Measurements from ENCODE around the gene CALN1.

Gene CALN1

DNA sequence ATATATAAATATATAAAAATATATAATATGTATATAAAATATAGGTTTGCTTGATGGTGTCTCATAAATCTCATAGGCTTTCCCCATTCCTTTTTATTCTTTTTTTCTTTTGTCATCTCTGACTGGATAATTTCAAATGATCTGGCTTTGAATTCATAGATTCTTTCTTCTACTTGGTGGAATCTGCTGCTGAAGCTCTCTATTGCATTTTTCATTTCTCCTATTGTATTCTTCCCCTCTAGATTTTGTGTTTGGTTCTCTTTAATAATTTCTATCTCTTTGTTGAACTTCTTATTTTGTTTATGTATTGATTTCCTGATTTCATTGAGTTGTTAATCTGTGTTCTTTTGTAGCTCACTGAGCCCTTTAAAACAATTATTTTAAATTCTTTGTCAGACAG lies 650.8 kb downstream of the CALN1 start:
- H3K4me3 ChIP-seq (ENCODE audit: control insufficient read depth, low read depth, low read length): no peak overlapping the region
- DNase-seq (ENCODE audit: low read depth): no peak
- TF ChIP-seq, protein P1, sequence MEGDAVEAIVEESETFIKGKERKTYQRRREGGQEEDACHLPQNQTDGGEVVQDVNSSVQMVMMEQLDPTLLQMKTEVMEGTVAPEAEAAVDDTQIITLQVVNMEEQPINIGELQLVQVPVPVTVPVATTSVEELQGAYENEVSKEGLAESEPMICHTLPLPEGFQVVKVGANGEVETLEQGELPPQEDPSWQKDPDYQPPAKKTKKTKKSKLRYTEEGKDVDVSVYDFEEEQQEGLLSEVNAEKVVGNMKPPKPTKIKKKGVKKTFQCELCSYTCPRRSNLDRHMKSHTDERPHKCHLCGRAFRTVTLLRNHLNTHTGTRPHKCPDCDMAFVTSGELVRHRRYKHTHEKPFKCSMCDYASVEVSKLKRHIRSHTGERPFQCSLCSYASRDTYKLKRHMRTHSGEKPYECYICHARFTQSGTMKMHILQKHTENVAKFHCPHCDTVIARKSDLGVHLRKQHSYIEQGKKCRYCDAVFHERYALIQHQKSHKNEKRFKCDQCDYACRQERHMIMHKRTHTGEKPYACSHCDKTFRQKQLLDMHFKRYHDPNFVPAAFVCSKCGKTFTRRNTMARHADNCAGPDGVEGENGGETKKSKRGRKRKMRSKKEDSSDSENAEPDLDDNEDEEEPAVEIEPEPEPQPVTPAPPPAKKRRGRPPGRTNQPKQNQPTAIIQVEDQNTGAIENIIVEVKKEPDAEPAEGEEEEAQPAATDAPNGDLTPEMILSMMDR (conservative IDR thresholded peaks at IDR 0.05; ENCODE audit: control insufficient read depth, insufficient read depth, low read depth, low read length): no peak

DNA sequence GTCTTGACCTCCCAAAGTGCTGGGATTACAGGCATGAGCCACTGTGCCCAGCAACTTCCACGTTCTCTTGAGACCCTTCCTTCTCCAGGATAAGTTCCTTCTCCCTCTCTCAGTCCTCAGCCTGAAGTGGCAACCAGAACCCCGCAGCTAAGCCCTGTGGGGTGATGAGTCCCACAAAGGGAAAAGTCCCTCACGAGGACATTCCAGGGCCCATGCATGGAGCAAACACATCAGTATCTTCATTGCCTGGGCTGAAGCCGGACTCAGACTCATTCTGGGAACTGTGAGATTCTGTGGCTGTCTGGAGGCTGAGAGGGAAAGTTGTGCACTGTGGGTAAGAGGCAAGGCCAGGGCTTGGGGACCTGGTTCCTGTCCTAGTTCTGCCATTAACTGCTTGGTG lies 657.3 kb downstream of the CALN1 start:
- H3K4me3 ChIP-seq (ENCODE audit: control insufficient read depth, low read depth, low read length): no peak overlapping the region
- DNase-seq (ENCODE audit: low read depth): no peak
- TF ChIP-seq, protein P1 (conservative IDR thresholded peaks at IDR 0.05; ENCODE audit: control insufficient read depth, insufficient read depth, low read depth, low read length): no peak

DNA sequence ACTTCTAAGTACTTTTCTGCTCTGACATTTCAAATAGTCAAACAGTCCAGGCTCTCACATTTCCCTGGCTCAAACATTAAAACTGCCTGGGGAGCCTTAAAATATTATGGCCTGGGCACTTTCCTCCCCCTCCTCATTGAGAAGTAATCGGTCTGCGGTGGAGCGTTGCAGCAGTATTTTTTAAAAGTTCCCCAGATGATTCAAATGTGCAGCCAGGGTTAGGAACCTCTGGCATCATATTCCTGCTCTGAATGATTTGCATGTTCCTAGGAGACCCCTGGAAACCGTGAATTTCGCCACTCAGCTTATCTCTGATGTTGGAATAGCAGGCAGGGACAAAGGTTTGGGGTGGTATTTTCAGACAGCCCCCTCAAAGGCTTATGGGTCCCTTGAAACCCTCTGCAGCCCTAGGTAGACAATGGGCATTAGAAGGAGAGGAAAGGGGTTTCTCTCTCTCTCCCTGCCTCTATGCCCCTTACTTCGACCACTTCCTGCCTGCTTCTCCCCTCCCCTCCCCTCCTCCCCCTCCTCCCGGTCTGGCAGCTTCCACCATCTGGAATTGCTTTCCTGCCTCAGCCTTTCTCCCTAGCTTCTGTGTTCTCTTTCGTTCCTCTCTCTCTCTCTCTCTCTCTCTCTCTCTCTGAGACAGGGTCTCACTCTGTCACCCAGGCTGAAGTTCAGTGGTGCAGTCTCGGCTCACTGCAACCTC lies 658.0 kb downstream of the CALN1 start:
- no peak overlapping the region for H3K4me3 ChIP-seq (ENCODE audit: control insufficient read depth, low read depth, low read length)
- DNase-seq (ENCODE audit: low read depth): no peak
- TF ChIP-seq, protein P1 (conservative IDR thresholded peaks at IDR 0.05; ENCODE audit: control insufficient read depth, insufficient read depth, low read depth, low read length): no peak

DNA sequence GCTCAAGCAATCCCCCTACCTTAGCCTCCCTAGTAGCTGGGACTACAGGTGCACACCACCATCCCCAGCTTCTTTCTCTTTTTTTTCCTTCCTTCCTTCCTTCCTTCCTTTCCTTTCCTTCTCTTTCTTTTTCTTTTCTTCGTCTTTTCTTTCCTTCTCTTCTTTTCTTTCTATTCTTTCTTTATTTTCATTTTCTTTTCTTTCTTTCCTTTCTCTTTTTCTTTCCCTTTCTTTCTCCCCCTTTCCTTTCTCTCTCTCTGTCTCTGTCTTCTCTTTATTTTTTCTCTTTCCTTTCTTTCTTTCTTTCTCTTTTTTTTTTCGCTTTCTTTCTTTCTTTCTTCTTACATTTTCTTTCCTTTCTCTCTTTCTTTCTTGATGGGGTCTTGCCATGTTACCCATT lies 658.9 kb downstream of the CALN1 start:
- no peak for DNase-seq (ENCODE audit: low read depth)
- no peak overlapping the region for H3K4me3 ChIP-seq (ENCODE audit: control insufficient read depth, low read depth, low read length)
- TF ChIP-seq, protein P1 (conservative IDR thresholded peaks at IDR 0.05; ENCODE audit: control insufficient read depth, insufficient read depth, low read depth, low read length): no peak

DNA sequence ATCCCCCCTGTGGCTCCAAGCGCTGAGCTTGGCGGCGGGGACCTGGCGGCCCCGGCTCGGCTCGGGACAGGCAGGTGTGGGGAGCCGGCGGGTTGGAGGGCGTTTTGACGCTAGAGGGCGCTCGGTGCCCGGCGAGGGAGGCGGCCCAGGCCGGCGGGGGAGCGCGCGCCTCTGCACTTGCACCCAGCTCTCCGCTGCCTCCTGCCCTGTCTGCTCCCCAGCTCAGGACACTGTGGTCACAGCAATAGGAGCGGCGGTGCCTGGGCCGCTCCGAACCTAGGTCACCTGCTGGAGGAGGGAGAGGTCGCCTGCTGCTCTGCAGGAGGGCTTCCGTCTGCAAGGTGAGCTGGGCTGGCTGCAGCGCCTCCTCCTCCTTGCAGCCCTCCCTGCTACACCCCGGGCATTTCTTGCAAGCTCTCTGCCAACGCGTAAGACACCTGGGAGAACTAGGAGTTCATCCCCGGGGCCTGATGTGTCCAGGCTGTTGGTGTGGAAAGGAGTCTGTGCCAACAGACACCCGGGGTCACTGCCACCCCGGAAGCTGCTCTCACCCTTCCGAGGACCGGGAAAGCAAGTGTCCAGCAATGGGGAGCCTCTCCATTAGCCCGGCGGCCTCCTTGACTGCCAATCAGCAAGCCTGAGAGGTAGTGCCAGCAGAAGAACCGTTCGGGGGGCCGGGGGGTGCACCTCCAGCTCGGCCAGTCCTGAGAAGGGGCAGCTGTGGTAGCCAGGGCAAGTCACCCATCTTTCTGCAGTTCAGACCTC lies 659.8 kb downstream of the CALN1 start:
- no peak overlapping the region for H3K4me3 ChIP-seq (ENCODE audit: control insufficient read depth, low read depth, low read length)
- TF ChIP-seq, protein P1 (conservative IDR thresholded peaks at IDR 0.05; ENCODE audit: control insufficient read depth, insufficient read depth, low read depth, low read length): peak; percentile 25
- DNase-seq (ENCODE audit: low read depth): no peak

DNA sequence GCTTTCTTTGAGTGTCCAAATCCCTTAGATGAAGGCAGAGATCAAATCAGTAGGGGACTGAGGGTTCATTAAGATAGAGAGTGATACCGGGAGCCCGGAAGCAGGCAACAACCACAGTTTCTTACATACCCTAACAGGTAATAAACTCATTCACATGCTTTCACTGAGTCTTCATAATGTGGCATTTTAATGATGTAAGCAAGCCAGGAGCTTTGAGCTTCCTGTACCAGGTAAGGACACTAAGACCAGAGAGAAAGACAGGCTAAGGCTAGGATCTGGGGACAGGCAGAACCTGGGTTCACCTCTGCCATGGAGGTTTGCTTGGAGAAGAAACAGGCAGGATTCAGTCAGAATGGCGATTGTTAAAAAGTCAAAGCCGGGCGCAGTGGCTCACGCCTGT lies 661.8 kb downstream of the CALN1 start:
- TF ChIP-seq, protein P1 (conservative IDR thresholded peaks at IDR 0.05; ENCODE audit: control insufficient read depth, insufficient read depth, low read depth, low read length): no peak
- no peak overlapping the region for H3K4me3 ChIP-seq (ENCODE audit: control insufficient read depth, low read depth, low read length)
- no peak for DNase-seq (ENCODE audit: low read depth)
